ENCODE data around the gene INPP5K. TPM values are rescaled to one million over a fixed set of nuclear protein-coding genes. Genes with fewer than 3 reads are reported as not detected.
"Not testable (repeated sequence)": the region's sequence is repeated elsewhere in the genome, so short reads cannot be mapped to it uniquely, and the experiment has no call there.

INPP5K gene
- total RNA-seq, 4 donors from 2014 or later: 18.4 to 44.3 (median 35.0) TPM

GRCh38 chr17:1511756-1512321 lies 4.6 kb downstream of the INPP5K start:
- DNase-seq: no peak
- TF ChIP-seq POLR2A (IDR thresholded peaks at IDR 0.05): no peak
- no peak for TF ChIP-seq CTCF (IDR thresholded peaks at IDR 0.05)

GRCh38 chr17:1511290-1511689 lies 5.1 kb downstream of the INPP5K start:
- intact Hi-C loops (cut with DNase I): loop anchor here (10.0 kb wide), 2 partner anchors 146 to 246 kb away; no protein-coding TSS in a partner anchor
- peaks cover 5 to 55% (median 9%) of the 10 kb centered on the region in 3 donors for H3K36me3 ChIP-seq
- TF ChIP-seq CTCF (IDR thresholded peaks at IDR 0.05) (no peak), POLR2A (IDR thresholded peaks at IDR 0.05) (no peak)
- no peaks in the 10 kb centered on the region for H3K9me3 ChIP-seq
- H3K4me3 ChIP-seq: no peak overlapping the region
- no peaks in the 10 kb centered on the region for H3K27me3 ChIP-seq
- 29 to 40% methylated on average over 1 to 10 of the region's 11 CpGs for WGBS, 2 donors
- no peak for DNase-seq
- H3K27ac ChIP-seq: peak overlapping the region; percentile 78 to 92 (median 88)
- H3K4me1 ChIP-seq: peaks cover 34 to 78% (median 48%) of the 10 kb centered on the region in 3 donors

More at GRCh38 chr17:1511756-1512321, 4.6 kb downstream of the INPP5K start:
- H3K27me3 ChIP-seq: no peaks in the 10 kb centered on the region
- WGBS, 2 donors: 22 to 28% methylated on average over 5 to 6 of the region's 7 CpGs
- no peak overlapping the region for H3K4me3 ChIP-seq
- peaks cover 34 to 78% (median 48%) of the 10 kb centered on the region in 3 donors for H3K4me1 ChIP-seq
- peak overlapping the region; percentile 78 to 92 (median 88) for H3K27ac ChIP-seq
- H3K9me3 ChIP-seq: no peaks in the 10 kb centered on the region
- H3K36me3 ChIP-seq: peaks cover 3 to 50% (median 5%) of the 10 kb centered on the region in 3 donors
- intact Hi-C loops (cut with DNase I): loop anchor here (10.0 kb wide), 2 partner anchors 147 to 247 kb away; no protein-coding TSS in a partner anchor

GRCh38 chr17:1509290-1509881 lies 7.0 kb downstream of the INPP5K start:
- WGBS, 2 donors: 67 to 82% methylated on average over 4 to 5 of the region's 7 CpGs
- peaks cover 30 to 65% (median 39%) of the 10 kb centered on the region in 3 donors for H3K4me1 ChIP-seq
- intact Hi-C loops (cut with DNase I): no loop called here
- DNase-seq: no peak
- no peaks in the 10 kb centered on the region for H3K27me3 ChIP-seq
- H3K9me3 ChIP-seq: no peaks in the 10 kb centered on the region
- H3K36me3 ChIP-seq: peaks cover 5 to 74% (median 10%) of the 10 kb centered on the region in 3 donors
- H3K4me3 ChIP-seq: no peak overlapping the region
- TF ChIP-seq POLR2A (IDR thresholded peaks at IDR 0.05) (no peak), CTCF (IDR thresholded peaks at IDR 0.05) (no peak)
- H3K27ac ChIP-seq: no peak overlapping the region

- intact Hi-C loops (cut with DNase I); H3K9me3 ChIP-seq; H3K27me3 ChIP-seq; H3K4me3 ChIP-seq; H3K27ac ChIP-seq; DNase-seq: not testable (repeated sequence)
- Histone ChIP-seq H3K36me3 (peaks cover 5 to 75% (median 10%) of the 10 kb centered on the region in 3 donors), H3K4me1 (peaks cover 30 to 59% (median 35%) of the 10 kb centered on the region in 3 donors)
- 93% methylated on average over 2 to 6 of the region's 25 CpGs for WGBS, 2 donors
These were observed 7.7 kb downstream of the INPP5K start for GRCh38 chr17:1508709-1509108.

DNA sequence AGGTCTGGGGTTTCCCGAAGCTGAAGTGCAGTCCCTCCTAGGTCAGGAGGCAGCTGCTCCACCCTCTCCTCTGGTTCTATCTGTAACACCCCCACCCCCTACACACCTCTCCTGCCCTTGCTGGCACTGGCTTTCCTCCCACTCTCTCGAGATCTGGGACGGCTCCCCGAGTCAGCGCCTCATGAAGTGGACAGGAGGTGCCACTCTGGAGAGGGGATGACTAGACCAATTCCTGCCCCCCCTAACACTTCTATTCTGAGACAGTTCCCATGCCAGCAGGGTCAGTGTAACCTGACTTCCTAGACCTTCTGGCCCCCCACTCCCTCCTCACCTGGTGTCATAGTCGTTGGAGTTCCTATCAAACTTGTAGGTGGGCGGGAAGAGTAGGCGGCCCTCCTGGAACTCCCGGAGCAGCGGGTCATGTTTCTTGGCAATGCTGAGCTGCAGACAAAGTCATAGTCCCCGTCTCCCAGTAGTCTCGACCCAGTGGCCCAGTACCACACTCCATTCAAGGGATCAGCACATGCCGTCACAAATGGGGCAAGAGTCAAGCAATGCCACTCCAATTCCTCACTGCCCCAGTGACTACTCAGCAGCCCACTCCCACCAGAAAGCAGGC lies 9.7 kb downstream of the INPP5K start:
- no peak for DNase-seq
- TF ChIP-seq CTCF (IDR thresholded peaks at IDR 0.05): no peak
- TF ChIP-seq POLR2A (IDR thresholded peaks at IDR 0.05): no peak
- Histone ChIP-seq H3K27me3 (no peaks in the 10 kb centered on the region), H3K36me3 (peaks cover 5 to 83% (median 10%) of the 10 kb centered on the region in 3 donors), H3K4me1 (peaks cover 18 to 39% (median 18%) of the 10 kb centered on the region in 3 donors), H3K4me3 (no peak overlapping the region), H3K27ac (no peak overlapping the region), H3K9me3 (no peaks in the 10 kb centered on the region)
- intact Hi-C loops (cut with DNase I): no loop called here
- 93 to 94% methylated on average over 7 to 8 of the region's 13 CpGs for WGBS, 2 donors
